Common myeloid progenitor, CD34-positive (primary cell): ENCODE measurements around the gene DISC1.

Source experiments
- CTCF ChIA-PET: fragments of 350-600 bp; sonication (Branson Sonifier 250); formaldehyde crosslinking; loops from one replicate; lab custom pipeline; 2021; ENCODE audit warnings: antibody characterized with exemption; lab: Charles Lee
- POLR2A ChIA-PET: fragments of 350-600 bp; sonication (Branson Sonifier 250); formaldehyde crosslinking; loops from one replicate; lab custom pipeline; 2021; ENCODE audit warnings: antibody characterized with exemption; lab: Charles Lee
- DNase-seq, 3 donors: peaks; one replicate each; pipeline versions ENCODE4 v3.0.0 to v3.0.0-alpha.2; 2013
- H3K27ac ChIP-seq, 2 experiments: 1 replicate in 1 of 2; 2 replicates in 1 of 2; pipeline ENCODE4 v1.7.0; 2013; ENCODE audit warnings: inconsistent platforms in 2 of 2, low read length in 2 of 2, mild to moderate bottlenecking in 2 of 2, low read depth in 1 of 2, moderate library complexity in 1 of 2; ENCODE audit not compliant: severe bottlenecking in 2 of 2, insufficient read depth in 1 of 2, poor library complexity in 1 of 2
- H3K27me3 ChIP-seq, 5 experiments: replicated peaks in 2 of 5; 1 replicate in 3 of 5; 2 replicates in 2 of 5; pipeline versions ENCODE4 v1.6.1 to v1.7.0; 2013; ENCODE audit warnings: low read length in 4 of 5, mild to moderate bottlenecking in 2 of 5, moderate library complexity in 2 of 5, inconsistent platforms in 1 of 5; ENCODE audit not compliant: insufficient read depth in 5 of 5, control insufficient read depth in 4 of 5
- H3K36me3 ChIP-seq, 4 experiments: 1 replicate in 2 of 4; 2 replicates in 2 of 4; pipeline versions ENCODE4 v1.6.1 to v1.7.0; 2013; ENCODE audit warnings: low read length in 3 of 4, control low read depth in 1 of 4, mild to moderate bottlenecking in 1 of 4; ENCODE audit not compliant: control insufficient read depth in 4 of 4, insufficient read depth in 4 of 4
- H3K4me1 ChIP-seq, 4 experiments: 1 replicate in 3 of 4; 2 replicates in 1 of 4; pipeline versions ENCODE4 v1.6.1 to v1.7.1; 2013; ENCODE audit warnings: low read length in 3 of 4, mild to moderate bottlenecking in 3 of 4, control low read depth in 1 of 4, inconsistent platforms in 1 of 4, moderate library complexity in 1 of 4; ENCODE audit not compliant: control insufficient read depth in 4 of 4, insufficient read depth in 4 of 4; ENCODE audit errors: control extremely low read depth in 1 of 4
- H3K4me3 ChIP-seq, 7 experiments: 1 replicate in 4 of 7; 2 replicates in 3 of 7; pipeline versions ENCODE4 v1.5.1 to v1.7.0; 2013; ENCODE audit warnings: mild to moderate bottlenecking in 7 of 7, low read length in 6 of 7, moderate library complexity in 6 of 7, inconsistent platforms in 2 of 7, low read depth in 2 of 7, control low read depth in 1 of 7; ENCODE audit not compliant: insufficient read depth in 4 of 7, control insufficient read depth in 1 of 7; ENCODE audit errors: extremely low read depth in 1 of 7
- H3K9me3 ChIP-seq, 5 experiments: 1 replicate in 4 of 5; 2 replicates in 1 of 5; pipeline versions ENCODE4 v1.6.1 to v1.7.1; 2013; ENCODE audit warnings: low read length in 4 of 5, mild to moderate bottlenecking in 2 of 5, inconsistent platforms in 1 of 5, low read depth in 1 of 5, moderate library complexity in 1 of 5; ENCODE audit not compliant: control insufficient read depth in 4 of 5, insufficient read depth in 2 of 5; ENCODE audit errors: control extremely low read depth in 1 of 5
- WGBS: methylation state at CpG from one replicate; pipeline ENCODE4 v1.1.5; 2013; ENCODE audit not compliant: insufficient coverage; 5-methylcytosine and 5-hydroxymethylcytosine counted together

The DISC1 gene

DNA sequence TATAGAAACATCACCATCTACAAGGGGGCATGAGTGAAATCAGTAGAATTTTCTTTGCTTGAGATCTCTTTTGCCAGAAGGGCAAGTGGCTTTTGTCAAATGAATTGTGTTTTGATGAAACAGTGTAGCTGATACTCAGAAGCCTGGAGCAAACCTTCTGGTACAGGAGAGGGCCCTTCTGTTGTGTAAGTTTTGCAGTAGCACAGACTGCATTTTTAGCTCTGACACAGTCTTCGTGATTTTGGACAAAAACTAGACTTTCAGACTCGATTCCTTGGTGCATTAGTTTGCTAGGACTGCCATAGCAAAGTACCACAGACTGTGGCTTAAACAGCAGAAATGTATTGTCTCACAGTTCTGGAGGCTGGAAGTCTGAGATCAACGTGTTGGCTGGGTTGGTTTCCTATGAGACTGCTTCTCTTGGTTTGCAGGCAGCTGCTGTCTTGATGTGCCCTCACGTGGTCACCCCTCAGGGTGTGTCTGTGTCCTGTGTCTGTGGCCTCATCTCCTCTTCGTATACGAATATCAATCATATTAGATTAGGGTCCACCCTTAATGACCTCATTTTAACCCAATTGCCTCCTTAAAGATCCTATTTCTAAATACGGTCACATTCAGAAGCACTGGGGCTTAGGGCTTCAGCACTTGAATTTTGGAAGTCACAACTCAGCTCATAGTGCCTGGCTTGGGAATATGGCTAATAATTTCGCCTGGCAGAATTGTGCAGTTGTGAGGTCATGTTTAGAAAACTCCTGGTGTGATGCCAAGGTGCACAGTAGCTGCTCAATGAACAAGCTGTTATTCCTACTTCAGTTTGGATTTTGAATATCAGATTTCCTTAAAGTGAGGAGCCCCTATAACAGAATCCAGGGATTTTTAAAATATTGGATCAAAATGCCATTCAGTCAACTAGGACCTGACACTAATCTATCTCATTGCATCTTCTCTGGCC, 21.2 kb upstream of the DISC1 start:
- Histone ChIP-seq H3K27ac (no peak overlapping the region), H3K27me3 (no peaks in the 10 kb centered on the region), H3K4me1 (peaks cover 0 to 18% (median 5%) of the 10 kb centered on the region in 4 experiments), H3K36me3 (no peaks in the 10 kb centered on the region), H3K9me3 (peaks cover 0 to 5% (median 0%) of the 10 kb centered on the region in 5 experiments), H3K4me3 (no peak overlapping the region)
- CTCF ChIA-PET = interaction anchor here (0.6 to 3.8 kb wide), 7 partner anchors 9 to 248 kb away, joined by 3 to 13 read pairs (median 4); no protein-coding TSS in a partner anchor
- POLR2A ChIA-PET = no interaction called here
- WGBS = 75% methylated on average over 7 of the region's 8 CpGs
- peak in 1 of 3 donors; percentile 24 for DNase-seq

- H3K27me3 ChIP-seq = no peaks in the 10 kb centered on the region
- H3K9me3 ChIP-seq = peaks cover 0 to 5% (median 0%) of the 10 kb centered on the region in 5 experiments
- DNase-seq = no peak
- H3K4me1 ChIP-seq = peaks cover 3 to 31% (median 14%) of the 10 kb centered on the region in 4 experiments
- CTCF ChIA-PET = interaction anchor here (0.9 to 3.8 kb wide), 5 partner anchors 14 to 249 kb away, joined by 3 to 13 read pairs (median 3); partner anchors contain the start of gene DISC1
- H3K36me3 ChIP-seq = no peaks in the 10 kb centered on the region
- WGBS = 80% methylated on average over 2 of the region's 4 CpGs
- H3K27ac ChIP-seq = no peak overlapping the region
- POLR2A ChIA-PET = no interaction called here
- H3K4me3 ChIP-seq = no peak overlapping the region
Observed at GRCh38 chr1:231606712-231607111, 19.9 kb upstream of the DISC1 start.

DNA sequence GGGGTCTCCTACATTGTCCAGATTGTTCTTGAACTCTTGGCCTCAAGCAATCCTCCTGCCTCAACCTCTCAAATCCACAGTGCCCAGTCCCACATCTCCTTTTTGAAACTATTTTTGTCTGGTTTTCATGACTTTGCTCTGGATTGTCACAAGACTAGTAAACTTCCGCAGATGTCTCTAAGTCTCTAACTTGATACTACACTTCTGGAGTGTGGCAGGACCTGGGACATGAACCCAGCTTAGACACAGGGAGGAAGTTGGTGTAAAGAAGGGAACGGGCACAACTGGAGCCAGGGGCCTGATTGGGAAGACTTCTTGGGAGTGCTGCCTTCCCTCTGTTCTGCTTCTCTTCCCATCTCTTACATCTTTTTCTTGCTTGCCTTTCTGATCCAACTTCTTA, 16.2 kb upstream of the DISC1 start:
- Histone ChIP-seq H3K36me3 (no peaks in the 10 kb centered on the region), H3K4me3 (no peak overlapping the region), H3K4me1 (peaks cover 25 to 56% (median 36%) of the 10 kb centered on the region in 4 experiments), H3K27ac (no peak overlapping the region), H3K9me3 (peaks cover 0 to 7% (median 0%) of the 10 kb centered on the region in 5 experiments), H3K27me3 (no peaks in the 10 kb centered on the region)
- CTCF ChIA-PET = no interaction called here
- no CpG with 5 or more reads among the region's 2 CpGs for WGBS
- no peak for DNase-seq
- POLR2A ChIA-PET = no interaction called here

DNA sequence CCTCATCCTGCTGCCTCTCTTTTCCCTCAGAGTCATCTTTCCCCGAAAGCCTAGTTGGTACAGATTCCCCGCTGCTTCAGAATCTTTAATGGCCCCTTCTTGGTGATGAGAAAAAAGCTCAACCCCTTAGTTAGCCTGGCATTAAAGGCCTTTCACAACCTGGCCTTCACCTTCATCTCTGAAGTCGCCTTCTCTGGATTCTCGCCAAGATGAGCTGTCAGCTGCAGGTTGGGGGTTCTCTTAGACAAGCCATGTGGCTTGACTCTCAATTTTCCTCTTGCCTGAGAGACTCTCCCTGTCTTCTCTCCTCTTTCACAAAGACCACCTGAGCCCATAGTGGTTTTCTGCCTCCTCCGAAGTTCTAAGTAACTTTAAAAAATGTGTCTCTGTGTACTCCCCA, 15.5 kb upstream of the DISC1 start:
- H3K27ac ChIP-seq = no peak overlapping the region
- H3K4me1 ChIP-seq = peaks cover 25 to 54% (median 36%) of the 10 kb centered on the region in 4 experiments
- H3K36me3 ChIP-seq = no peaks in the 10 kb centered on the region
- ChIA-PET CTCF (interaction anchor here (0.8 to 2.6 kb wide), 5 partner anchors 10 to 98 kb away, joined by 3 to 8 read pairs (median 4); no protein-coding TSS in a partner anchor), POLR2A (interaction anchor here (0.6 kb wide), 1 partner anchor 1451 kb away, joined by 3 read pairs; no protein-coding TSS in a partner anchor)
- peaks cover 0 to 7% (median 0%) of the 10 kb centered on the region in 5 experiments for H3K9me3 ChIP-seq
- no peak overlapping the region for H3K4me3 ChIP-seq
- no peaks in the 10 kb centered on the region for H3K27me3 ChIP-seq
- no peak for DNase-seq
- WGBS = 74% methylated on average over 5 of the region's 5 CpGs

DNA sequence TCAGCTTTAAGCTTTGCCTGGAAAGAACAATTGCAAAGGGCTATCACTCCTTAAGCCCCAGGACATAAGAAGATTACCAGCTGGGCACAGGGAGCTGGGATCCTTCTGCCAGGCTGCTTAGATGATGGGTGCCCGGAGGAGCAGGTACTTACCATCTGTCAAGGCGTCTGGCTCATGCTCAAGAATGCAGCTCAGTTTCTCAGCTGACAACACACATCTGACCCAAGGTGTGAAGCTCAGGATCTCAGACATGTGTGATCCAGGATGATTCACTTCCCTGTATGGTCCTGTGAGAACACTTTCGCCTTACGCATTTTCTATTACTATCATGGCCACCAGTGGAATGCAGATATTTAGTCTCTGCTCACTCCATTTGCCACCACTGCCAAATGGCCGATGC, 14.7 kb upstream of the DISC1 start:
- H3K4me1 ChIP-seq = peaks cover 25 to 59% (median 37%) of the 10 kb centered on the region in 4 experiments
- no peak overlapping the region for H3K27ac ChIP-seq
- peak in 1 of 3 donors; percentile 35 for DNase-seq
- no peaks in the 10 kb centered on the region for H3K27me3 ChIP-seq
- POLR2A ChIA-PET = no interaction called here
- CTCF ChIA-PET = interaction anchor here (0.8 to 2.6 kb wide), 5 partner anchors 10 to 97 kb away, joined by 3 to 8 read pairs (median 4); no protein-coding TSS in a partner anchor
- no peaks in the 10 kb centered on the region for H3K36me3 ChIP-seq
- WGBS = 93% methylated on average over 5 of the region's 5 CpGs
- peak overlapping the region in 2 of 7 experiments; percentile 5 to 44 for H3K4me3 ChIP-seq
- peaks cover 0 to 7% (median 0%) of the 10 kb centered on the region in 5 experiments for H3K9me3 ChIP-seq

DNA sequence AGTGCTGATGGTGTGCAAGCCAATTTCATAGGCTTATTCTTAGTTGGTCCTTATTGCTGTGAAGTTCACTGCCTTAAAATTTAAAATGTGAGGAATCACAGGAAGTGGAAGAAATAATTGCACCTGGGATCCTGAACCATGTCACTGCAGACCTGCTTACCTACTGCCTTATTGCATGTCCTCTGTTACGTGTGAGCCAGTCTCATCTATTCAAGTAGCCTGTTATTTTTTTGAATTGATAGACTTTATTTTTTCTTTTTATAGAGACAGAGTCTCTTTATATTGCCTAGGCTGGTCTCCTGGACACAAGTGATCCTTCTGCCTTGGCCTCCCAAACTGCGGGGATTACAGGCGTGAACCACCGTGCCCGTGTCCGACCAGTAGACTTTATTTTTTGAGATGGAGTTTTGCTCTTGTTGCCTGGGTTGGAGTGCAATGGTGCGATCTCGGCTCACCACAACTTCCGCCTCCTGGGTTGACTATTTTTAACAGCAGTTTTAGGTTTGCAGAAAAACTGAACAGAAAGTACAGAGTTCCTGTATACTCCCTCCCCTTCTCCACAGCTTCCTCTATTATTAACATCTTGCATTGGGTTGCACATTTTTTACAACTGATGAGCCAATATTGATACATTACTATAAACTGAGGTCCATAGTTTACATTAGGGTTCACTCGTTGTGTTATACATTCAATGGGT, 14.0 kb upstream of the DISC1 start:
- DNase-seq = peak; percentile 65 to 92 (median 90)
- H3K4me1 ChIP-seq = peaks cover 25 to 63% (median 38%) of the 10 kb centered on the region in 4 experiments
- H3K36me3 ChIP-seq = no peaks in the 10 kb centered on the region
- POLR2A ChIA-PET = interaction anchor here (0.8 kb wide), 1 partner anchor 19 kb away, joined by 3 read pairs; no protein-coding TSS in a partner anchor
- 0% methylated on average over 2 of the region's 10 CpGs for WGBS
- peak overlapping the region in 5 of 7 experiments; percentile 1 to 55 (median 44) for H3K4me3 ChIP-seq
- H3K27me3 ChIP-seq = no peaks in the 10 kb centered on the region
- H3K27ac ChIP-seq = peak overlapping the region in 1 of 2 experiments; percentile 18
- CTCF ChIA-PET = interaction anchor here (0.9 to 2.6 kb wide), 3 partner anchors 9 to 11 kb away, joined by 3 to 8 read pairs (median 7); no protein-coding TSS in a partner anchor
- peaks cover 0 to 7% (median 0%) of the 10 kb centered on the region in 5 experiments for H3K9me3 ChIP-seq
